ENCODE data around the gene NPTX2. TPM values are rescaled to one million over a fixed set of nuclear protein-coding genes. Genes with fewer than 3 reads are reported as not detected.

Gene NPTX2
- total and polyA plus RNA-seq, 2 of the 8 experiments (the other 6 are each of a cell fraction or from before 2014, with no cell fraction given): 18.4 to 19.2 TPM

GRCh38 chr7:98617051-98617959, at the start of gene NPTX2 (continued):
- TF ChIP-seq RAD21 (IDR thresholded peaks at IDR 0.05 in 1 of 2, conservative IDR thresholded peaks at IDR 0.05 in 1 of 2; ENCODE audit: low read depth in 2 of 2, low read length in 2 of 2) (peak; percentile 7 to 38; a peak in 3 of 4 replicates), EZH2 (IDR thresholded peaks at IDR 0.05; ENCODE audit: low read depth, low read length, severe bottlenecking) (peak; percentile 49), CHD7 (IDR thresholded peaks at IDR 0.05; ENCODE audit: insufficient replicate concordance, low read length) (no peak), BACH1 (IDR thresholded peaks at IDR 0.05; ENCODE audit: low read length) (peak; percentile 37; the same call in 1 of the 2 replicates), POLR2AphosphoS5 (IDR thresholded peaks at IDR 0.05; ENCODE audit: low read depth, low read length) (peak; percentile 91), EGR1 (IDR thresholded peaks at IDR 0.05; ENCODE audit: borderline replicate concordance, low read depth, low read length) (peak; percentile 33; the same call in 1 of the 2 replicates)
- TF ChIP-seq, protein P1, sequence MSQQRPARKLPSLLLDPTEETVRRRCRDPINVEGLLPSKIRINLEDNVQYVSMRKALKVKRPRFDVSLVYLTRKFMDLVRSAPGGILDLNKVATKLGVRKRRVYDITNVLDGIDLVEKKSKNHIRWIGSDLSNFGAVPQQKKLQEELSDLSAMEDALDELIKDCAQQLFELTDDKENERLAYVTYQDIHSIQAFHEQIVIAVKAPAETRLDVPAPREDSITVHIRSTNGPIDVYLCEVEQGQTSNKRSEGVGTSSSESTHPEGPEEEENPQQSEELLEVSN (IDR thresholded peaks at IDR 0.05): no peak; the same call in none of the 2 replicates
